Measurements from ENCODE around the gene SSBP3.
"Not testable (repeated sequence)": the region's sequence is repeated elsewhere in the genome, so short reads cannot be mapped to it uniquely, and the experiment has no call there.

SSBP3 gene

DNA sequence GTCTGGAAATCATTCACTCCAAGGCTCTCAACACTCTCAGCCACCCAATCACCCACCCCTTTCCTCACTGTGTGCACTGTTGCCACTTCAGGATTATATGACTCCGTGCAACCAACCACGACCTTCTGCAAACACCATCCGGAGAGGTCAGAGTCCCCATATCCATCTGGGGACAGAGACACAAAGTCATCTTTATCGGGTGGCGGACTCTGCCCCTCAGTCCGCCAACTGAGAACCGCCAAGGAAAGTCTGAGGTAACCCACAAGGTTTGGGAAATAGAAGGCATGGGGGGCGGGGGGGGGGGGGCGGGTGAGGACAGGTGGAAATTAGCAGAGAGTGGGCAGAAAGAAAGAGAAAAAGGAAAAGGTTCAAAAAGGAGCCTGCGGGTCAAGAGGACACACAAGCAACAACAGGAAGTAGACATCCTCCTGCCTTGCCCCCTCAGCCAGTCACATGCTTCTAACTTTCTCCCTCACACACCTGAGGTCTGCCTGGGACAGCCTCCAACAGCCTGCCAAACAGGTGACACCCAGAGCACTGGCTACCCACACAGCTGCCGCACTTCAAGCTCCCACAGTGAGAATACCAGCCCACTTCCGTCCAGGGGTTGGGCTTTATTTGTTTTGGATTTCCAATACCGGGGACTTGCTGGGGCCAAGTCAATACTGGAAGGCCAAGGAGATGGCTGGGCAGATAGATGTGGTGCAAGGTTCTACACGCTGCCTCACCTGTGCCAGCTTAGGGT, 58.1 kb downstream of the SSBP3 start:
- DNase-seq = peak in 1 of 2 experiments; percentile 9

DNA sequence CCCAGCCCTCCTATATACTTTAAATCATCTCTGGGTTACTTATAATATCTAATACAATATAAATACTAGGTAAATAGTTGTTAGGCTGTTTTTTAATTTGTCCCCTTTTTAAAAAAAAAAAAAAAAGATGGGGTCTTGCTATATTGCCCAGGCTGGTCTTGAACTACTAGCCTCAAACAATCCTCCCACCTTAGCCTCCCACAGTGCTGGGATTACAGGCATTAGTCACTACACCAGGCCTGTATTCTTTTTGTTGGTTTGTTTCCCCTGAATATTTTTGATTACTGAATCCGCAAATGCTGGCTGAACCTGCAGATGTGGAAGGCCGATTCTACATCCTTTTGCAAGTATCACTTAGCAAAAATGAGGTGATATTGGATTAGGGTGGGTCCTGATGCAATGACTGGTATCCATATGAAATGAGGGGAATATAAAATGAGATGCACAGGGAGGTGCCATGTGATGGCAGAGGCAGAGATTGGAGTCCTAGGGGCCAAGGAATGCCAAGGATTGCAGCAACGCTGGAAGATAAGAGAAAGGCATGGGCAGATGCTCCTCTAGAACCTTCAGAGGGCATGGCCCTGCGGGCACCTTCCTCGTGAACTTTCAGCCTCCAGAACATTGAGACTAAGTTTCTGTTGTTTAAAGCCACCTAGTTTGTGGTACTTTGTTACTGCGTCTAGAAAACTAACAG, 58.8 kb downstream of the SSBP3 start:
- no peak for DNase-seq

DNA sequence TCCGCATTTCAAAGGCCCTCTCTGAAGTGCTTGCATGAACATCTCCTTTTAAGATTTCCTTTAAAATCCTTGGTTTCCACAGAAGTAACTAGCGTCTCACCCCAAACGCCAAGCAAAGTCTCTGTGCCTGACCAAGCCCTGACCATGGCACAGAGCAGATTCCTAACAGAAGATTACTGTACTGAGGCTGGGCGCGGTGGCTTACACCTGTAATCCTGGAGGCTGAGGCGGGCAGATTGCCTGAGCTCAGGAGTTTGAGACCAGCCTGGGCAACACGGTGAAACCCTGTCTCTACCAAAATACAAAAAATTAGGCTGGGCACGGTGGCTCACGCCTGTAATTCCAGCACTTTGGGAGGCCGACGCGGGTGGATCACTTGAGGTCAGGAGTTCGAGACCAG, 60.6 kb downstream of the SSBP3 start:
- not testable (repeated sequence) for DNase-seq

DNA sequence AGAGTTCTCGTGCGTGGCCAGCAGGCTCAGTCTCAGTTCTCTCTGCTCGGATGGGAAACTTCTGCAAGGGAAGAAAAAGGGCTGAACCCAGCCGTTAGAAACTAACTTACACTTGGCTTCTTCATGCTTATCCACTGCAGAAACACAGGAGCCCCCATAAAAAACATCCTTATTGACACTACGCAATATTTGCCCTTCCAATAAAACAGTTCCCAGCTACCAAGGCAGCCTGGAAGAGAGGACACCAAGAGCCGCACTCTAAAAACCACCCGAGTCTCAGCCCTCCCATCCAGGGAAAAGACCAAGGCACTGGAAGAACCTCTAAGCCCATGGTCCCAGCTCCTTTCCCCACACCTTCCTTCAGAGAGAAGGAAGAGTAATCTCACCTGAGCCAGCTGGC, 61.1 kb downstream of the SSBP3 start:
- DNase-seq = no peak

DNA sequence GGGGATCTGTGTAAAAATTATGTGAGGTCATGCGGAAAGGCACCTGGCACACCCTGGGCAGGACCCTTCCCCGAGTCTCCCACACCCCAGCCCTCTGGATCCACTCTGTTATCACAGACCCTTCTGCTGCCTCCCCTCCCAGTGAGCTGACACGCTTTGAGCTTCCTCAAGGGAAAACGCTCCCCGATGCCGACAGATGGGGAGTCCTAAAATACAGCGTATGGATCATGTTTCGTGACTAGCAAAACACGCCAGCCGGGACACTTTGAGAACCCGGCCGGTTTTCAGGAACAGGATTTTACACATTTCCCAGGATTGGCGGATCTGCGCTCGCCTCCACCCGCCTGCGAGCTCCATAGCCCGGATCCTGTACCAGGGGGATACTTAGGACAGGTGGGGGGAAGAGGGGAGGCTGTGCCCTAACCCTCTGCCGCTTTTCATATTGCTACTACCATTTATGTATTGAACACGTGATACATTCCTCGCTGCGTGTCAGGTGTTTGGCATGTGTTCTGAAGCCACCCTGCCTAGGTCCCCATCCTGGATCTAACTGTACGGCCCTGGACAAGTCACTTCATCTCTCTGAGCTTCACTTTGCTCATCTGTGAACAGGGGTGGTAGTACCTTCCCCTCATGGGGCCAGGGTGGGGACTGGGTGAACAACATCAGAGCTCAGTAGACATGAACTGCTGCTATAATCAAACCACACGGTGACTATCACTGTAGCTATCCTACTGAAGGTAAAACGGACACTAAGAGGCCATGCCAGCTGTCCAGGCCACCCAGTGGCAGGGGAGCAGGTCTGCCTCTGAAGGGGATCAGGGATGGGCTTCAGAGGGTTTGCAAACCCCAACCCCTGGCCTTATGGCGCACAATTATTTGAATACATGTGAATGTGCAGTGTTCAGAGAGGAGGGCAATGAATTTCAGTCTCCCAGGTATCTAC, 63.2 kb downstream of the SSBP3 start:
- DNase-seq = no peak

DNA sequence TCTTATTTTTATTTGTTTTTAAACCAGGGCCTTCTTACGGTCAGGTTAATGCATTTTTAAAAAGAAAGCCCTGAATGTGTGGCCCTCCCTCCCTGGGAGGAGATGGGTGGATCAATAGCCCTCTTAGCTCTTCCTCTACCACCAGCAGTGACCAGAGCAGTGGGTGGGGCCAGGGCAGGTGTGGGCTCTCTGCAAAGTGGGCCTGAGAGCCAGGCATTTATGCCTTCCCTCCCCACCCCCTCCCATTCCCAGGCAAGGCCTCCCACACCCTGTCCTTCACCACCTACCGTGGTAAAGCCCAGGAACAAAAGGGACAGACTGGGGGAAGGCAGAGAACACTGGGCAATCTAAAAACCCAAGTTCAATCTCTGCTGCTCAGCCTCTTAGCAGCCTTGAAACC, 63.9 kb downstream of the SSBP3 start:
- DNase-seq = no peak

DNA sequence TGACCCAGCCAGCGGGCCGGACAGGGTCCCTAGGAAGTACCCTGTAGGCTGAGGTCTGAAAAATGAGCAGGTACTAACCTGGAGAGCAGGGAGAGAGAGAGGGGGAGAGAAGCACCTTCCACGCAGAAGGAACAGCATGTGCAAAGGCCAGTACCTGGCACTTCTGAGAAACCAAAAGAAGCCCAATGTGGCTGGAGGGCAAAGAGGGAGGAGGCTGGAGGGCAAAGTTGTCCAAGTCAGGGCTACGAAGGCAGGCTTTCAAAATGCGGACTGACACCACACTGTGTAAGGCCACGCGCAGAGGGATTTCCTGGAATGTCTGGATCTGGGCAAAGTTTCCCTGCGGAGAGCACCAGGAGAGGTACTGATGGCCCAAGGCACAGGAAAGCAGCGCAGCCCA, 64.4 kb downstream of the SSBP3 start:
- no peak for DNase-seq

DNA sequence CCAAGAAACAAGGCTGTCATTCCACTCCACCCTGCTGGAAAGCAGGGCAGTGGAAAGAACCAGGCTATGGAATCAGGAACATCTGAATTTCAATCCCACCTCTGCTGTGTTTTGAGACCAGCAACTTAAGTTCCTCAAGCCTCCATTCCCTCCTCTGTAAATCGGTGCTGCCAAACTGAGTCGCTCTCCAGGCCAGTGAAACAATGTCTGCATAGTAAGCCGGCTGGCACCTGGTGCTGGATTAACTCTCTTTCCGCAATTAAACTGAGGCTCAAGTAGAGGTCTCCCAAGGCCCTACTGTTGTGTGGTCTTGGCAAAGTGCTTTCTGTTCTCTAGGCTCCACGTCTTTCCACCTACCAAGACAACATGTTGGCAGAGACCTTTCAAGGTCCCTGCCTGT, 65.3 kb downstream of the SSBP3 start:
- DNase-seq = no peak

DNA sequence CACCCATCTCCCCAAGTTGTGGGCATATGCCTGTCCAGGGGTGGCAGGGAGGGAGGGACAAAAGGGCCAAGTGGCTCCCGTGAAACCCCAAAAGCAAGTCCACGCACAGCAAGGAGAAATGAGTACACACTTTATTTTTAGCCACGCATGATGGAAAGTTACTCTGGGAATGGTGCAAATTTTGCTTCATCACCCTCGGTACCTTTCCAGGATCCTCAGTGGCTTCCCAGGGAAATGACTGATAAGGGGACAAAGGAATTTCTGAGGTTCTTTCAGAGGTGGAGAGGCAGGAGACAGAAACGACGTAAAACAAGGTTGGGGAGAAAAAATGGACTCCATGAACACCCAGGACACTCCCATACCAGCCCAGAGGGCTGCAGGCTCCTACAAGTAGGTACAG, 65.8 kb downstream of the SSBP3 start:
- no peak for DNase-seq

DNA sequence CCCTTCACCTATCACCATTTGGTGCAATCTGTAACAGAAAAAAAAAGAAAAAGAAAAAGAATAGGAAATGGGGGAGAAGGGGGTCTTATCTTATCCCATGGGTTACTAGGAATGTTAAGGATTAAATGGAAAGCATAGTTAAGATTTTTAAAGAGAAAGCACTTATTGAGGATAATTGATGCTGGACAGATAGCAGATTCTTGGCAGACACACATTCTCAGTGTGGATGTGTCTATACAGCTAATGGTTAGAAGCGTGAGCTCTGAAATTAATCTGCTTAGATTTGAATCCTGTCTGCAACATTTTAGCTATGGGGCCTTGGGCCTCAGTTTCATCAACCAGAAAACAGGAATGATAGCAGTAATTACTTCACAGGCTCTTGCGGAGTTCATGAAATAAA, 67.1 kb downstream of the SSBP3 start:
- DNase-seq = no peak

DNA sequence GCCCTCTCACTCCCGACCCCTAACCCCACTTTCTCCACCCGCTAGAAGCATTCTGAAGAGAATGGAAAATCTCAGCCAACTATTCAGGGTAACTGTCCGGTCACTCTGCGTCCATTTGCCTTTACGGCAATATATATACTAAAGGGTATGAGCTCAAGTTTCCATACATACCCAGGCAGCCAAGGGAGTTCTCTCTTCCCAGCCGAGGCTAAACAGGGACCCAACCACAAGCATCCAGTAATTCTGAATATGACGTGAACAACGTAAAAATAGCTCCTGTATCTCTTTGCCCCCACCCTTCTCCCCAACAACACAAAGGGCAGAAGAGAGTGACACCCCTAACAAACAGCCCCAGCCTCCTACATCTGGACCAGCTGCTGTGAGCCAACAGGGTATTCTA, 67.7 kb downstream of the SSBP3 start:
- no peak for DNase-seq

DNA sequence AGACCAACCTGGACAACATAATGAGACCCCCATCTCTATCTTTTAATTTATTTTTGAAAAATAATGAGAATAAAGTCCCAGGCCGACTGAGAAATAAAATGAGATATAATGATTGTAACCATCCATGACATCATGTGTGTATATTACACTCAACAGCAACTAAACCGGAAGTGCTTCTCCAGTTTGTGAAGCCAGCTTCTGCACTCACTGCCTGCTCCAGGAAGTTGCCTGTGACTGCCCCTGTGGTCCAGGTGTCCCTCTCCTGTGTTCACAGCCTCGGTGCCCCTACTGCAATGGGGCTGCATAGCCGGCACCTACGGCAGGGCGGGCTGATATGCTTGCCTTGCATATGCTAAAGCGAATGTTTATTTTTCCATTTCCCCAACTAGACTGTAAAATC, 68.3 kb downstream of the SSBP3 start:
- DNase-seq = no peak

DNA sequence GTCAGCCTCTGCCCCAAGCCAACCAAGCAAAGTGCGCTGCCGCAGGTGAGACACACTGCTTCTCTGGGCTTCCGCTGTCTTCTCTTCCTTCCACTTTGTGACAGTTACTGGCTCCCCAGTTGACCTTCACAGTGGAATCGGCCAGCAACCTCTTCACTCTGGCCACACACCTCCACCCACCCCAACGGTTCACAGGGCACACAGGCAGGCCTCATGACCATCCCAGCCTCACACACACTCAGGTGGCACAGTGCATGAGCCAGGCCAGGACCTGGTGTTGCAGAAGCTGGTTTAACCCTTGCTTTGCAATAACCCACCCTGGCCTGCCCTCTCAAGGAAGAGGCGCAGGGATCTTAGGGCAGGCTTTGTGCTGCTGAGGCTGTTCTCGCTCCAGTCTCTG, 69.2 kb downstream of the SSBP3 start:
- no peak for DNase-seq

DNA sequence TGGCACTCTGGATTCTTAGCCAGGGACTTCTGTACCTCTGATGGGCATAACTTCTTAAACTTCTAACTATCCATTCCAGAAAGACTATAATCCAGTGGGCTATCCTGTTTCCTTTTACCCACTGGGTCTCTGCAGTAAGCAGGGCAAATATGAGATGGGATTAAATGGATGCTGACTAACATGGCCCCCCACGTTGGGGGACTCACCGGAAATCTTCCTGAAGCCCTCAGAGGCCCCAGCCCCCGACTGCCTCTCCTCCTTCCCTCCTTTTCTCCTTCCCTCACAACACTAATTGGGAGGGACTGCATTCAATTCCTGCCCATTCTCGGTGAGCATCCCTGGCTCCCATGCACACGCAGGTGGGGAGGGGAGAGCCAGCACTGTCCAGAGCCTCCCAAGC, 70.1 kb downstream of the SSBP3 start:
- DNase-seq = no peak

DNA sequence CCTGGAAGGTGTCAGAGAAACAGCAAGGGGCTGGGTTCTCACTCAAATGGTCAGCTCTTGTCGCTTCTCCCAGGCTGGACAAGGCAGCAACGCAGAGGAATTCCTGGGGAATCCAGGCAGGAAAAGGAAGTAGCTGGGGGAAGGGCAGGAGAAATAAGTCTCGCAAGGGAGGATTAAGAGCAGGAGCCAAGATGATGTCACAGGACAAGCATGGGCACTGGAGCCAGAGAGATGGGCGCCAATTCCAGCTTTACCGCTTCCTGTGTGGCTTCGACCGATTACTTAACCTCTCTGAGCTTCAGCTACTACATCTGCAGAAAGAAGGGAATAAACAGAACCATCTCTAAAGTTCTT, 70.5 kb downstream of the SSBP3 start:
- DNase-seq = no peak

DNA sequence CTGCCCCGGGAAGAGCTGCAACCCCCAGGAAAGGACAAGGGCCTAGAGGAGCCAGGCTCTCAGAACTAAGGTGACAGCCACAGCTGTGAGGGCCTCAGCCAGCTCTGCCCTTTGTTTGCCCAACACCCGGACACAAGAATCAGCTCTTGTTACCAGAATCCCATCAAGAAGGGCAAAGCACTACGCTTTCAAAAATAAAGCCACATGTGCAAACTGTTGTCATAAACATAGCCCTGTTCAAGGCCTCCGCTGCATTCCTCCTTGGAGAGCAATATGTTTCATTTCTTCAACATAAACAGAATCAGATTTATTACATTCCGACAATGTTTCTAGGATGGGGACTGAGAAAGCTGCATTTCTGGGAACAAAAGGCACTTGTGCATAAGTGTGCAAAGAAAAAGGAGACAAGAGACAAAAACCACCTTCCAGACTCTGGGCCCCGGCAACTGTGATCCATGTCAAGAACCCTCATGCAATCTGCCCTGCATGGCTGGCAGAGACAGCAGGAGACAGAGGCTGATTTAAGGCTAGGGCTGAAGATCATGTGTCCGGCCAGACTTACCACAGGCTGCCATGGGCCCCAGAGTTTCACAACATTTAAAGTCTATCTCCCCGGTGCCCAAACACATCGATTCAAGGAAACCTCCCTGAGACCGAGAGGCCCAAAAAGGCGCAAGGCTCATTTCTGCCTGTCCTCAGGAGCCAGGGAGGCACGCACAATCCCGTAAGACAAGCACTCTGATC, 71.0 kb downstream of the SSBP3 start:
- no peak for DNase-seq

DNA sequence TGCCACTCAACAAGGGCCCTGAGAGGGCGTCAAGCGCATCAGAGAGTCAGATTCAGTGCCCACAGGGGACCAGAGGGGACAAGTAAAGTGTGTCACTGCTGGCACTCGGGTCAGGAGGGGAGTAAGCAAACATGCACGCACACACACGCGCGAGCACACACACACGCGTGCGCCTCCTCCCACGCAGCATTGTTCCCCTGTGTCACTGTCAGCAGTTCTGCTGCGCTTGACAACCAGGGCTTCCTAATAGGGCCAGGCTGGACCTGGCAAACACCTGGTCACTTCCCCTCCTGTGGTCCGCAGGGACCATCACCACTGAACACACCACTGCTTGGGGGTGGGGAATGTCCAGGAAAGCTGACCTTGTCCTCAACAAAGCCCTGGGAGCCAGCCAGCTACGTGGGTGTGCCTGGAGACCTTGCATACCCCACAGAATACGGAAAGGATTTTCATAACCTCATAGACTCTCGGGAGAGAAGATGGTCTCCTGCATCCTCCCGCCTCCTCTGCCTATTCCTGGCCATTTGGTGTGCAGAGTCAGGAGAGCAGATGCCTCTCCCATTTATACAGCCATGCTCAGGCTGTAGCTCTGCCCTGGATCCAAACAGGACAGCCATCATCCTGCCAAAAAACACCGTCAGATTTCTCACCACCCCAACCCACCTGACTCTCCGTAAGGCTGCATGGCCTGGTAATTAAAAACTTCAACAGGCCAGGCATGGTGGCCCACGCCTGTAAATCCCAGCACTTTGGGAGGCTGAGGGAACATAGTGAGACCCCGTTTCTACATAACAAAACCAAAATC, 73.2 kb downstream of the SSBP3 start:
- no peak for DNase-seq

DNA sequence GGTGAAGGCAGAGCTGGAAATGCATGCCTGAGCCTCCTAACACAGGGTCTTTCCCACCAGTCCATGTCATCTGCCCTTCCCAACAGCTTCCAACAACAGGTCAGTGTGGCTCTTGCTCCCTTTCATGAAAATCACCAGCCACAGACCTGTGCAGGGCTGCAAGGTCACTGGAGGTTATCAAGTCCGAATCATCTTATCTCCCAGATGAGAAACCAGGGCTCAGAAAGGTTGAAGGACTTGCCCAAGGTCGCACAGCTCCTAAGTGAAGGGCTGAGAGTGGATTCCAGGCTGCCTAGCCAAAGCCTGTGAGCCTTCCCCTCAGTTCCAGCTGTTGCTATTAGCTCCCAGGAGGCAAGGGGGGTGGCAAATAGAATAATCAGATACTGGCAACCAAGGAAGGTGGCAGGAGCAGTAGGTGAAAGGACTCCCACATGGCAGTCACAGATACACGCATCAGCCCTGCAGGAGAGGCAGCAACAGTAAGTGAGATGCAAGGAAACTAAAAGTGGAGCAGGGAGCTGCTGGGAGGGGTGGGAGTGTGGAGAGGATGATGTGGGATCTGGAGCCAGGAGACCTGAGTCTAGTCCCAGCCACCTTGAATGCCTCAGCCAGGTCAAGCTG, 74.2 kb downstream of the SSBP3 start:
- no peak for DNase-seq

DNA sequence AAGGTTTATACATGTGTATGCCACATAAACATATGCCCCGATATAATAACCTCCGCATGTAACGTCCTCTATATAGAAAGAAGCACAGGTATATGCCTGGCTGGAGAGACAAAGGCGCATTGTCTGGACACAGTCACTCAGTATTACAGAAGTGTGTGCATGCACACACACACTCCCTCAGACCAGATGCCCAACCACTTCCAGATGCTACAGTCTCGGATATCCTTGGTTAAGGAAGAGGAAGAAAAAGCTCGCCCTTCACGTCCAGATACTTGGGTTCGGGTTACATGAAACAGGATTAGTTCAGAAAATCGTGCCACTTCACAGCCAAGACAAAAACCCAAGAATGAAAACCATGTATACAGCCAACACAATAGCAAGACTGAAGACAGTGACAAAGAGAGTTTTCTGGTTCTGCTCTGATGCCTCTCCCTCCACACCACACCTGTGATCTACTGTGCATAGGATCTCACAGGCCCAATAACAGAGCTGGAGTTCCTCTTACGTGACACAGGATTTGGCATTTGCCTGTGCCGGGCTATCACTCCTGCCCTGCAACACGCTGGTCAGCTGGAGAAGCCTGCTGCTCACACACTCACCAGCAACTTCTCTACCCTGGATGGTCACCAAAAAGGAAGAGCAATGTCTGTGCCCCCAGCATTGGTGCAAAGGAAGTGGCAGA, 75.0 kb downstream of the SSBP3 start:
- DNase-seq = no peak

DNA sequence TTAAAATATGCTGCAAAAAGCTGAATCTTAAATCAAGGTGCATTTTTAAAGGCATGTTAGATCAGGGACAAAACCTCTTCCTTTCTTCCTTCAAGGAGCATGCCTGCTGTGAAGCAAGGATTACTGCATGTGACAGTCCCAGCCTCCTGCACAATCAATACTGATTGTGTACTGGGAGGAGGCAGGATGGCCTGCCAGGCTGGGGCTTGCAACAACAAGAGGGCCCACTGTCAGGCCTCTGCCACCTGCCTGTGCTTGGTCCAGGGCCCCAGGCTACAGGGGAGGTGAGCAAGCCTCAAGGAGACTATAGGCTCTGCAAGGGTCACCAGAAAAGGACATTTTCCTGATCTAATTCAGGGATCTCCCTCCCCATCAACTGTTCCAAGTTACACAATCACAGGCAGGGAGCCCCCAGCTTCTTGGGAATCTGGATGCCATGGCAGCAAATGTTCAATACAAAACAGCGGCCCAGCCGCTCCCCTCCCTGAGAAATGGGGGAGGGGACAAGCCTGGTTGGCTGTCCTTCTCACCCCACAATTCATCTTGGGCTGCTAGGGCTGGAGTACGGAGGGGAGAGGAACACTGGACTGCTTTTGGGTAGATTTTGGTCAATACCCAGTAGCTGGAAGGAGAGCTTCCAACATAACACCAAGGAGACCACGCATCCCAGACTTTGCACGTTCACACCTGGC, 76.7 kb downstream of the SSBP3 start:
- DNase-seq = no peak

Data from NCI-H2081 (cell line).